ENCODE data around the gene IDH2.
A peak's percentile ranks its signal among the peaks of the same experiment; 100 is the strongest.

Gene IDH2

GRCh38 chr15:90046289-90046688, 56.0 kb downstream of the IDH2 start:
- DNase-seq, result no peak

- DNase-seq, result no peak
Observed at GRCh38 chr15:90044916-90045371, 57.3 kb downstream of the IDH2 start.

- DNase-seq, result no peak
Observed at GRCh38 chr15:90044191-90044590, 58.1 kb downstream of the IDH2 start.

GRCh38 chr15:90043530-90044010, 58.7 kb downstream of the IDH2 start:
- DNase-seq, result no peak

- no peak for DNase-seq
Observed at GRCh38 chr15:90042766-90043529, 59.3 kb downstream of the IDH2 start.

GRCh38 chr15:90042356-90042755, 59.9 kb downstream of the IDH2 start:
- no peak for DNase-seq

GRCh38 chr15:90040618-90041017, 61.6 kb downstream of the IDH2 start:
- DNase-seq, result no peak

GRCh38 chr15:90039996-90040395, 62.3 kb downstream of the IDH2 start:
- no peak for DNase-seq

- no peak for DNase-seq
Observed at GRCh38 chr15:90038632-90039095, 63.6 kb downstream of the IDH2 start.

- no peak for DNase-seq
Observed at GRCh38 chr15:90037961-90038631, 64.2 kb downstream of the IDH2 start.

- no peak for DNase-seq
Observed at GRCh38 chr15:90037511-90037860, 64.8 kb downstream of the IDH2 start.

- DNase-seq, result no peak
Observed at GRCh38 chr15:90036806-90037510, 65.3 kb downstream of the IDH2 start.

- DNase-seq, result no peak
Observed at GRCh38 chr15:90036343-90036742, 65.9 kb downstream of the IDH2 start.

GRCh38 chr15:90035840-90036230, 66.4 kb downstream of the IDH2 start:
- DNase-seq, result peak in 4 of 56 donors; percentile 20 to 54 (median 31)

GRCh38 chr15:90035095-90035839, 67.0 kb downstream of the IDH2 start:
- peak in 16 of 56 donors; percentile 22 to 59 (median 45) for DNase-seq

GRCh38 chr15:90033448-90033847, 68.8 kb downstream of the IDH2 start:
- DNase-seq, result no peak

All from amygdala (tissue), 56 donors.